HepG2 (cell line): Measurements from ENCODE around the gene C2orf42. TPM values are rescaled to one million over a fixed set of nuclear protein-coding genes. Genes with fewer than 3 reads are reported as not detected.

ENCODE experiments used
- FLYWCH1 ChIP-seq: sonication (generic); formaldehyde crosslinking; IDR thresholded peaks from 2 replicates; pipeline ENCODE4 v1.8.1; 2023; ENCODE audit warnings: mild to moderate bottlenecking, missing genetic modification reagents
- GRHL1 ChIP-seq: sonication (generic); formaldehyde crosslinking; conservative IDR thresholded peaks from 2 replicates; pipeline ENCODE4 v1.8.0; 2022; ENCODE audit warnings: missing genetic modification reagents
- HBP1 ChIP-seq: IDR thresholded peaks from 2 replicates; pipeline ENCODE4 v1.6.1; 2016; ENCODE audit warnings: low read depth, control low read depth
- HNF1A ChIP-seq, 2 experiments: sonication (generic) in 1 of 2; formaldehyde crosslinking in 1 of 2; IDR thresholded peaks; 2 replicates each; pipeline versions ENCODE4 v1.4.0 to v1.6.1; 2016 to 2020; ENCODE audit warnings: borderline replicate concordance in 1 of 2, low read depth in 1 of 2, mild to moderate bottlenecking in 1 of 2, missing genetic modification reagents in 1 of 2
- RBM22 ChIP-seq: fragments of 200-400 bp; formaldehyde crosslinking; optimal IDR thresholded peaks from 2 replicates; pipeline ENCODE3; 2017; ENCODE audit warnings: mild to moderate bottlenecking, low read length, moderate library complexity
- REL ChIP-seq: sonication (generic); formaldehyde crosslinking; conservative IDR thresholded peaks from 2 replicates; pipeline ENCODE4 v1.8.0; 2022; ENCODE audit warnings: mild to moderate bottlenecking, missing genetic modification reagents, moderate library complexity
- SOX5 ChIP-seq: IDR thresholded peaks from 2 replicates; pipeline ENCODE4 v1.6.1; 2016; ENCODE audit warnings: borderline replicate concordance
- U2AF2 ChIP-seq: fragments of 200-400 bp; formaldehyde crosslinking; IDR thresholded peaks from 2 replicates; pipeline ENCODE4 v1.6.1; 2017; ENCODE audit warnings: low read depth, mild to moderate bottlenecking, low read length
- ZKSCAN1 ChIP-seq: fragments of 150-350 bp; IDR thresholded peaks from 2 replicates; pipeline ENCODE4 v1.6.1; 2014; ENCODE audit warnings: low read length
- polyA plus RNA-seq, 8 experiments: library from polyadenylated mRNA; depleted of rRNA in 3 of 8; stranded (reverse) in 7 of 8; unstranded in 1 of 8; fragments of >200 nt; fragmentation: Illumina TruSeq in 4 of 8; extraction: Trizol in 4 of 8; gene quantifications; 2 replicates each; pipeline versions ENCODE4 v1.2.1 to v1.2.3, GENCODE V29; 2011 to 2016; ENCODE audit warnings: low read depth in 4 of 8, missing spikeins in 1 of 8, mixed read lengths in 1 of 8; ENCODE audit not compliant: insufficient read depth in 1 of 8
- total RNA-seq, 5 experiments: library from RNA; depleted of rRNA; stranded (reverse); fragments of >200 nt; fragmentation: Illumina TruSeq; extraction: Trizol; gene quantifications; 2 replicates each; pipeline ENCODE4 v1.2.3, GENCODE V29; 2016; ENCODE audit warnings: low read depth in 1 of 5

The C2orf42 gene
- total and polyA plus RNA-seq, 2 of the 13 experiments (the other 11 are each of a cell fraction or from before 2014, with no cell fraction given): 9.3 to 9.9 TPM

GRCh38 chr2:70133127-70133452, 57.7 kb downstream of the C2orf42 start (continued):
- TF ChIP-seq HNF1A (IDR thresholded peaks at IDR 0.05; ENCODE audit: low read depth) (no peak), HNF1A (CRISPR knock-in tag; IDR thresholded peaks at IDR 0.05; ENCODE audit: borderline replicate concordance) (no peak), U2AF2 (no peak), FLYWCH1 (CRISPR knock-in tag) (no peak), ZKSCAN1 (no peak), SOX5 (CRISPR knock-in tag) (no peak), GRHL1 (CRISPR knock-in tag) (no peak), RBM22 (no peak), REL (CRISPR knock-in tag) (no peak), HBP1 (CRISPR knock-in tag) (no peak)
